Globus pallidus (tissue), 1 donor: ENCODE measurements around the gene KIAA1217.

ENCODE experiments used
- DNase-seq: peaks from one replicate; pipeline ENCODE4 v3.0.0-alpha.2; 2015; ENCODE audit warnings: low spot score

KIAA1217 gene

GRCh38 chr10:24208661-24209431 is at the start of gene KIAA1217:
KIAA1217 (plus strand) TSS chr10:24209138; CDS start chr10:24209194, 56 bp downstream.
- DNase-seq, result no peak

GRCh38 chr10:24162206-24162985 is 46.5 kb upstream of the KIAA1217 start:
- DNase-seq, result no peak

GRCh38 chr10:24163485-24163884 is 45.5 kb upstream of the KIAA1217 start:
- no peak for DNase-seq

GRCh38 chr10:24168258-24169170 is 40.4 kb upstream of the KIAA1217 start:
- no peak for DNase-seq

GRCh38 chr10:24170199-24170598 is 38.7 kb upstream of the KIAA1217 start:
- DNase-seq, result no peak

- DNase-seq, result no peak
These were observed 36.0 kb upstream of the KIAA1217 start for GRCh38 chr10:24172909-24173308.

GRCh38 chr10:24174014-24174413 is 34.9 kb upstream of the KIAA1217 start:
- no peak for DNase-seq

GRCh38 chr10:24176658-24177057 is 32.3 kb upstream of the KIAA1217 start:
- DNase-seq, result no peak

- no peak for DNase-seq
These were observed 31.3 kb upstream of the KIAA1217 start for GRCh38 chr10:24177636-24178035.

GRCh38 chr10:24180891-24181290 is 28.0 kb upstream of the KIAA1217 start:
- no peak for DNase-seq

- no peak for DNase-seq
These were observed 24.5 kb upstream of the KIAA1217 start for GRCh38 chr10:24184455-24184854.

GRCh38 chr10:24193330-24193729 is 15.6 kb upstream of the KIAA1217 start:
- no peak for DNase-seq

- DNase-seq, result no peak
These were observed 11.7 kb upstream of the KIAA1217 start for GRCh38 chr10:24197263-24197662.

GRCh38 chr10:24201503-24202180 is 7.3 kb upstream of the KIAA1217 start:
- no peak for DNase-seq

GRCh38 chr10:24202181-24202570 is 6.8 kb upstream of the KIAA1217 start:
- DNase-seq, result no peak

GRCh38 chr10:24205821-24206220 is 3.1 kb upstream of the KIAA1217 start:
- no peak for DNase-seq

GRCh38 chr10:24206334-24206733 is 2.6 kb upstream of the KIAA1217 start:
- DNase-seq, result no peak

GRCh38 chr10:24206926-24207325 is 2.0 kb upstream of the KIAA1217 start:
- DNase-seq, result no peak

GRCh38 chr10:24207341-24207740 is 1.6 kb upstream of the KIAA1217 start:
- DNase-seq, result no peak

- no peak for DNase-seq
These were observed 942 bp upstream of the KIAA1217 start for GRCh38 chr10:24207781-24208611.

GRCh38 chr10:24209432-24209771 is 464 bp downstream of the KIAA1217 start:
- DNase-seq, result no peak
